DOHH2 (cell line): Measurements from ENCODE around the gene FAM120A.

ENCODE experiments used
- H3F3A ChIP-seq: fragments of 200-600 bp; sonication (generic), shearing (Covaris generic); 2 replicates; pipeline ENCODE4 v1.6.0; 2016; ENCODE audit warnings: antibody characterized with exemption, mild to moderate bottlenecking; ENCODE audit not compliant: control insufficient read depth, insufficient read depth
- H3K27ac ChIP-seq: fragments of 200-600 bp; sonication (generic); 2 replicates; pipeline ENCODE4 v1.5.1; 2014; ENCODE audit warnings: low read depth, mild to moderate bottlenecking, low read length, moderate library complexity
- H3K27me3 ChIP-seq: fragments of 200-600 bp; sonication (generic); 2 replicates; pipeline ENCODE4 v1.6.1; 2014; ENCODE audit warnings: mild to moderate bottlenecking, low read length, mixed read lengths; ENCODE audit not compliant: control insufficient read depth
- H3K36me3 ChIP-seq: fragments of 200-600 bp; sonication (generic); 2 replicates; pipeline ENCODE4 v1.6.1; 2014; ENCODE audit warnings: mild to moderate bottlenecking, low read length, moderate library complexity, mixed read lengths; ENCODE audit not compliant: control insufficient read depth
- H3K4me1 ChIP-seq: fragments of 200-600 bp; sonication (generic); 2 replicates; pipeline ENCODE4 v1.6.1; 2014; ENCODE audit warnings: mild to moderate bottlenecking, low read length, mixed read lengths; ENCODE audit not compliant: control insufficient read depth
- H3K4me2 ChIP-seq: fragments of 200-600 bp; sonication (generic); 2 replicates; pipeline ENCODE4 v1.6.0; 2014; ENCODE audit warnings: mild to moderate bottlenecking, low read length, moderate library complexity
- H3K4me3 ChIP-seq: fragments of 200-600 bp; sonication (generic); 2 replicates; pipeline ENCODE4 v1.5.1; 2014; ENCODE audit warnings: mild to moderate bottlenecking, low read length, mixed read lengths
- H3K79me2 ChIP-seq: fragments of 200-600 bp; sonication (generic); 2 replicates; pipeline ENCODE4 v1.6.1; 2014; ENCODE audit warnings: mild to moderate bottlenecking, low read length, mixed read lengths; ENCODE audit not compliant: control insufficient read depth
- H3K9me2 ChIP-seq: fragments of 200-600 bp; sonication (generic); replicated peaks from 2 replicates; pipeline ENCODE4 v1.6.1; 2014; ENCODE audit warnings: mild to moderate bottlenecking, low read length, mixed read lengths; ENCODE audit not compliant: control insufficient read depth
- H3K9me3 ChIP-seq: fragments of 200-600 bp; sonication (generic); 2 replicates; pipeline ENCODE4 v1.6.1; 2014; ENCODE audit warnings: antibody characterized with exemption, low read length, mixed read lengths; ENCODE audit not compliant: control insufficient read depth, insufficient read depth
- H4K20me1 ChIP-seq: fragments of 200-600 bp; sonication (generic); 2 replicates; pipeline ENCODE4 v1.6.0; 2014; ENCODE audit warnings: low read depth, mild to moderate bottlenecking, antibody characterized with exemption, low read length, moderate library complexity; ENCODE audit not compliant: control insufficient read depth, insufficient read depth
- CTCF ChIP-seq: fragments of 200-600 bp; sonication (generic); IDR thresholded peaks from one replicate; pipeline ENCODE4 v1.5.1; 2014; ENCODE audit warnings: antibody characterized with exemption, mild to moderate bottlenecking, low read depth, low read length; ENCODE audit not compliant: poor library complexity, severe bottlenecking
- EZH2phosphoT487 ChIP-seq: fragments of 200-600 bp; sonication (generic); IDR thresholded peaks from 2 replicates; pipeline ENCODE4 v1.6.1; 2017; ENCODE audit warnings: borderline replicate concordance, mild to moderate bottlenecking, antibody characterized with exemption, low read length, moderate library complexity, mixed read lengths

FAM120A gene

GRCh38 chr9:93585695-93586094, 134.2 kb downstream of the FAM120A start:
- Histone ChIP-seq H3K4me3 (no peak overlapping the region), H3K36me3 (no peaks in the 10 kb centered on the region), H3K27ac (no peak overlapping the region), H3K9me2 (no peaks in the 10 kb centered on the region), H3K4me1 (no peaks in the 10 kb centered on the region), H4K20me1 (0 out of 2 replicates have a peak, but pooled peaks cover 5% of the 10 kb centered on the region), H3K4me2 (no peak overlapping the region), H3F3A (no peaks in the 10 kb centered on the region), H3K79me2 (peaks cover 91% of the 10 kb centered on the region), H3K9me3 (no peaks in the 10 kb centered on the region), H3K27me3 (no peaks in the 10 kb centered on the region)
- TF ChIP-seq EZH2phosphoT487 = no peak
- TF ChIP-seq CTCF = no peak

DNA sequence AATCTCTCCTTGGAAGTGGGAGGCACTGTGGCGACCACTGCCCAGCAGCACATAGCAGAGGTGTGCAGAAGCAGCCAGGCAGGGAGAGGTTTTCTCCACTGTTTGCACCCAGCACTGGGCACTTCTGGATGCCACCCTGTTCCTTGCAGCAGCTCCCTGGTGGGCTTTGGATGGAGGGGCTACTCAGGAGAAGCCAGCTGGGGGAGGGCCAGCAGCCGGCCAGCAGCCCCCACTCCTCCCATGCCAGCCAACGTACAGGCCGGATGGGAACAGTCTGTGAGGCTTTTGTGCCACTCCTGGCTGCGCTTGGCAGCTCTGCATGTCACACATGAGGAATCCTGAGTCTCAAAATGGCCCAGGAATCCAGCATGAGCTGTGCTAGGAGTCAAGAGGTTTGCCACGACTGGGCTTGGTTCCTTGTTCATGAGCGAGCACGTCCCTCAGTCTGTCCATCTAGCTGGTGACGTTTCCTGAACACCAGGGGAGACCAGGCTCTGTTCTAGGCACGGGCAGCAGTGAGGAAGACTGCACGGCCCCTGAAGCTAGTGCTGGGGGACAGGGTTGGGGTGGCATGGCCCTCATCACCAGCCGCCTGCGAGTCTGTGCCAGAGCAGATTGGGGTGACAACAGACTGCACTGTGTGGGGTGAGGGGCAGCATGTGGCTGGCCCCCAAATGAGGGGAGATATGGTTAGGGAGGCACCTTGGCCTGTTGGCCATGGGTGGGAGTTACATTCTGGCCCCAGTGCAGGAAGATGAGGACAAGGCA, 135.0 kb downstream of the FAM120A start:
- TF ChIP-seq CTCF = no peak
- TF ChIP-seq EZH2phosphoT487 = no peak
- H3K4me2 ChIP-seq = no peak overlapping the region
- no peaks in the 10 kb centered on the region for H3K36me3 ChIP-seq
- H3K27ac ChIP-seq = no peak overlapping the region
- peaks cover 90% of the 10 kb centered on the region for H3K79me2 ChIP-seq
- H3F3A ChIP-seq = no peaks in the 10 kb centered on the region
- no peak overlapping the region for H3K4me3 ChIP-seq
- no peaks in the 10 kb centered on the region for H3K9me3 ChIP-seq
- H4K20me1 ChIP-seq = 0 out of 2 replicates have a peak, but pooled peaks cover 6% of the 10 kb centered on the region
- no peaks in the 10 kb centered on the region for H3K9me2 ChIP-seq
- H3K4me1 ChIP-seq = no peaks in the 10 kb centered on the region
- no peaks in the 10 kb centered on the region for H3K27me3 ChIP-seq

DNA sequence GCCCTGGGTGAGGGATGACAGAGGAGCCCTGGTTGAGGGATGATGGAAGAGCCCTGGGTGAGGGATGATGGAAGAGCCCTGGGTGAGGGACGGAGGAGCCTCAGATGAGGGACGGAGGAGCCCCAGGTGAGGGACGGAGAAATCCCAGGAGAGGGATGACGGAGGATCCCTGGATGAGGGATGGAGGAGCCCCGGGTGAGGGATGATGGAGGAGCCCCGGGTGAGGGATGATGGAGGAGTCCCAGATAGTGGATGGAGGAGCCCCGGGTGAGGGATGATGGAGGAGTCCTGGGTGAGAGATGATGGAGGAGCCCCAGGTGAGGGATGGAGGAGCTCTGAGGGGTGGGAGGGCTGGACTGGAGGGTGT, 135.8 kb downstream of the FAM120A start:
- Histone ChIP-seq H3K9me2 (no peaks in the 10 kb centered on the region), H3F3A (no peaks in the 10 kb centered on the region), H3K27ac (no peak overlapping the region), H3K27me3 (no peaks in the 10 kb centered on the region), H3K4me1 (no peaks in the 10 kb centered on the region), H4K20me1 (0 out of 2 replicates have a peak, but pooled peaks cover 9% of the 10 kb centered on the region), H3K4me2 (no peak overlapping the region), H3K36me3 (no peaks in the 10 kb centered on the region), H3K79me2 (peaks cover 90% of the 10 kb centered on the region), H3K4me3 (no peak overlapping the region), H3K9me3 (no peaks in the 10 kb centered on the region)
- TF ChIP-seq EZH2phosphoT487 (no peak), CTCF (no peak)
